ENCODE data around the gene RAB12. TPM values are rescaled to one million over a fixed set of nuclear protein-coding genes. Genes with fewer than 3 reads are reported as not detected.

Gene RAB12
- polyA plus RNA-seq, 1 experiment: 35.4 TPM

GRCh38 chr18:8601277-8602032 lies 7.8 kb upstream of the RAB12 start:
- CTCF ChIA-PET: no interaction called here
- H3K4me3 ChIP-seq (ENCODE audit: low read depth, low read length): no peak overlapping the region
- no peak for DNase-seq (ENCODE audit: low read depth, low spot score)
- peaks cover 13% of the 10 kb centered on the region for H3K27me3 ChIP-seq (ENCODE audit: control insufficient read depth, insufficient read depth, low read length)
- H3K27ac ChIP-seq (ENCODE audit: low read depth, low read length): no peak overlapping the region
- H3K9me3 ChIP-seq (ENCODE audit: control insufficient read depth, insufficient read depth, low read length): no peaks in the 10 kb centered on the region
- POLR2A ChIA-PET: no interaction called here
- TF ChIP-seq, protein P1, sequence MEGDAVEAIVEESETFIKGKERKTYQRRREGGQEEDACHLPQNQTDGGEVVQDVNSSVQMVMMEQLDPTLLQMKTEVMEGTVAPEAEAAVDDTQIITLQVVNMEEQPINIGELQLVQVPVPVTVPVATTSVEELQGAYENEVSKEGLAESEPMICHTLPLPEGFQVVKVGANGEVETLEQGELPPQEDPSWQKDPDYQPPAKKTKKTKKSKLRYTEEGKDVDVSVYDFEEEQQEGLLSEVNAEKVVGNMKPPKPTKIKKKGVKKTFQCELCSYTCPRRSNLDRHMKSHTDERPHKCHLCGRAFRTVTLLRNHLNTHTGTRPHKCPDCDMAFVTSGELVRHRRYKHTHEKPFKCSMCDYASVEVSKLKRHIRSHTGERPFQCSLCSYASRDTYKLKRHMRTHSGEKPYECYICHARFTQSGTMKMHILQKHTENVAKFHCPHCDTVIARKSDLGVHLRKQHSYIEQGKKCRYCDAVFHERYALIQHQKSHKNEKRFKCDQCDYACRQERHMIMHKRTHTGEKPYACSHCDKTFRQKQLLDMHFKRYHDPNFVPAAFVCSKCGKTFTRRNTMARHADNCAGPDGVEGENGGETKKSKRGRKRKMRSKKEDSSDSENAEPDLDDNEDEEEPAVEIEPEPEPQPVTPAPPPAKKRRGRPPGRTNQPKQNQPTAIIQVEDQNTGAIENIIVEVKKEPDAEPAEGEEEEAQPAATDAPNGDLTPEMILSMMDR (IDR thresholded peaks at IDR 0.05; ENCODE audit: low read depth, low read length): no peak

DNA sequence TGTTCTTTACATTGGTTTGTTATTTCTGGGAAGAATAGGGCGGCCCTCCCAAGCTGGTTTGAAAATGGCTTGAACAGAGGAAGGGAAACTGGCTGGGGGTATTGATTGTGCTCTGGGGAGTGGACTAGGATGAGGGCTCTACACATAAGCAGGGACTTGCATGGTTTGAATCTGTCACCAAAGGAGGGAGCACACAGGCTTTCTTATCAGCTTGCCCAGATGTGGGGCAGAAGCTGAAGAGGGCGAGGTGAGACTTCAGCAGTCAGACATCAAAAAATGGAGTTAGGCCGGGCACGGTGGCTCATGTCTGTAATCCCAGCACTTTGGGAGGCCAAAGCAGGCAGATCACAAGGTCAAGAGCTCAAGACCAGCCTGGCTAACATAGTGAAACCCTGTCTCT lies 7.2 kb upstream of the RAB12 start:
- no peak for DNase-seq (ENCODE audit: low read depth, low spot score)
- ChIA-PET CTCF (no interaction called here), POLR2A (no interaction called here)
- Histone ChIP-seq H3K9me3 (ENCODE audit: control insufficient read depth, insufficient read depth, low read length) (no peaks in the 10 kb centered on the region), H3K4me3 (ENCODE audit: low read depth, low read length) (no peak overlapping the region), H3K27me3 (ENCODE audit: control insufficient read depth, insufficient read depth, low read length) (peaks cover 13% of the 10 kb centered on the region), H3K27ac (ENCODE audit: low read depth, low read length) (no peak overlapping the region)
- TF ChIP-seq, protein P1 (IDR thresholded peaks at IDR 0.05; ENCODE audit: low read depth, low read length): no peak

DNA sequence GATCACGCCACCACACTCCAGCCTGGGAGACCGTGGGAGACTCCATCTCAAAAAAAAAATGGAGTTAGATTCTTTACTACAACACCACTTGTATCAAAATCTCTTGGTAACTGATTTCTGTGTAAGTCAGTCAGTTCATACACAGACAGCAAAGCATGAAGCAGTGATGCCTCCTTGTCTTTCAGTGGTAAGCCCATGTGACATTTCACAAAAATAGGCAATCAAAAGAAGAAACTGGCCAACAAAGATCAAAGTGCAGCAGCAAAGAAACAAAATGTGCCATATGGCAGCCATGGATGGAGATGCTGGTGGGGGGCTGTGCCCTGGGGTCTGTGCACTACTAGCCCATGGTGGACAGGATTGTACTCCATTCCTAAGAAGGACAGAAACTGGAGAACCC lies 6.7 kb upstream of the RAB12 start:
- ChIA-PET CTCF (no interaction called here), POLR2A (no interaction called here)
- no peaks in the 10 kb centered on the region for H3K9me3 ChIP-seq (ENCODE audit: control insufficient read depth, insufficient read depth, low read length)
- no peak for DNase-seq (ENCODE audit: low read depth, low spot score)
- no peak overlapping the region for H3K27ac ChIP-seq (ENCODE audit: low read depth, low read length)
- TF ChIP-seq, protein P1 (IDR thresholded peaks at IDR 0.05; ENCODE audit: low read depth, low read length): no peak
- peaks cover 13% of the 10 kb centered on the region for H3K27me3 ChIP-seq (ENCODE audit: control insufficient read depth, insufficient read depth, low read length)
- H3K4me3 ChIP-seq (ENCODE audit: low read depth, low read length): no peak overlapping the region

GRCh38 chr18:8603663-8604520 lies 5.3 kb upstream of the RAB12 start:
- no peak overlapping the region for H3K4me3 ChIP-seq (ENCODE audit: low read depth, low read length)
- TF ChIP-seq, protein P1 (IDR thresholded peaks at IDR 0.05; ENCODE audit: low read depth, low read length): no peak

GRCh38 chr18:8605974-8606373 lies 3.3 kb upstream of the RAB12 start:
- TF ChIP-seq, protein P1 (IDR thresholded peaks at IDR 0.05; ENCODE audit: low read depth, low read length): no peak
- Histone ChIP-seq H3K9me3 (ENCODE audit: control insufficient read depth, insufficient read depth, low read length) (peaks cover 4% of the 10 kb centered on the region; the same call in 1 of the 2 replicates), H3K4me3 (ENCODE audit: low read depth, low read length) (no peak overlapping the region), H3K27me3 (ENCODE audit: control insufficient read depth, insufficient read depth, low read length) (peaks cover 2% of the 10 kb centered on the region), H3K27ac (ENCODE audit: low read depth, low read length) (no peak overlapping the region)
- no peak for DNase-seq (ENCODE audit: low read depth, low spot score)
- ChIA-PET CTCF (no interaction called here), POLR2A (no interaction called here)

More at GRCh38 chr18:8603663-8604520, 5.3 kb upstream of the RAB12 start:
- H3K27me3 ChIP-seq (ENCODE audit: control insufficient read depth, insufficient read depth, low read length): peaks cover 9% of the 10 kb centered on the region
- H3K9me3 ChIP-seq (ENCODE audit: control insufficient read depth, insufficient read depth, low read length): no peaks in the 10 kb centered on the region
- DNase-seq (ENCODE audit: low read depth, low spot score): no peak
- POLR2A ChIA-PET: no interaction called here
- no peak overlapping the region for H3K27ac ChIP-seq (ENCODE audit: low read depth, low read length)
- CTCF ChIA-PET: interaction anchor here (0.7 kb wide), 1 partner anchor 23 kb away, joined by 3 read pairs; no protein-coding TSS in a partner anchor
